Measurements from ENCODE around the gene IFT20. TPM values are rescaled to one million over a fixed set of nuclear protein-coding genes. Genes with fewer than 3 reads are reported as not detected.

The IFT20 gene
- total and polyA plus RNA-seq, 2 of the 13 experiments (the other 11 are each of a cell fraction or from before 2014, with no cell fraction given) = 28.0 to 37.8 TPM

DNA sequence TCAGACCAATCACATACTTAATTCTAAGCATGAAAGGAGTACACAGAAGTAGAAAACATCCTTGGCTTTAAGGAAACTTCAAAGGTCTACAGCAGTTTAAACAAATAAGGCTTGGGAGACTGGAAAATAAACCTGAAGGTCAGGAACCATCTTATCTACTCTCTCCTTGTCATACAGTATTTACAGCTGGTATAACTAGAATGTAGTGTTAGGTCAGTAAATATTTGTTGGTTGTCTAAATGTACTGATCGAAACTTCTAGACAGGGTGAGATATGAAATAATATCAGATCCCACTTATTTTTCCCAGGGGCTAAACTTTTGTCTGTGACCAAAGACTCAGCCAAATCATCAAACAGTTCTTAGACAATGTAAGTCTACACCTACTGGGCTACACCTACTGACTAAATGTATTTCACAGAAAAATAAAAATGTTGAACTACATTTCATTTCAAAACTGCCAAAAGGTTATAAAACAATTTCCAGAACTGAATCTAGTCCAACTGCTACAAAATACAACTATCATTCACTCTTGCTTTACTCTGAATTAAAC lies 43.4 kb downstream of the IFT20 start (continued):
- TF ChIP-seq NONO (IDR thresholded peaks at IDR 0.05) (no peak), NONO (CRISPR knock-in tag; conservative IDR thresholded peaks at IDR 0.05) (no peak), ZNF343 (CRISPR knock-in tag; IDR thresholded peaks at IDR 0.05) (no peak)

DNA sequence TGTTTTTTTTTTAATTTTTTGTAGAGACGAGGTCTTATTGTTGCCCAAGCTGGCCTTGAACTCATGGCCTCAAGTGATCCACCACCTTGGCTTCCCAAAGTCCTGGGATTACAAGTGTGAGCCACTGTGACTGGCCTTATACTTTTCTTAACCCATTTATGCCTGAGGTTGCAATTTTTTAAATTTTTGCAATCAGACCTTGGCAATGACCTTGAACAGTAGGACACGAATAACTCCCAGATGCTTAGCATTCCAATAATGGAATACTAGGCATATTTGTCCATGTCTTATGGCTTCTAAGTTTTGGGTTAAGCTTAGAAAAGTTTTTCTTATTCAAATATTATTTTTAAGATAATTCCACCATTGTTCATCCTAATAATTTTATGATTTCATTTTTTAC lies 44.6 kb downstream of the IFT20 start:
- H3K9ac ChIP-seq (ENCODE audit: insufficient read depth, low read depth, low read length) = no peak overlapping the region
- intact Hi-C loops (cut with micrococcal nuclease; ENCODE audit: unreplicated experiment) (no loop called here), in situ Hi-C loops (cut with HindIII; ENCODE audit: extremely low pct_ligation_motif_present, low pct_unique_long_range_greater_than_20kb) (no loop called here)
- ChIA-PET POLR2A (no interaction called here), CTCF (ENCODE audit: low intra/inter-chr PET ratio, low total read pairs) (no interaction called here)
- H3K4me2 ChIP-seq (ENCODE audit: low read depth, low read length) = no peak overlapping the region
- BruUV-seq (replicated peaks) = no TSS peak
- peak; percentile 20 for DNase-seq (ENCODE audit: low spot score)
- WGBS (ENCODE audit: low lambda C conversion rate) = 0% methylated on average over 2 of the region's 2 CpGs
- no peak for FAIRE-seq
- H3K36me3 ChIP-seq (replicated peaks in 1 of 2; ENCODE audit: control insufficient read depth in 1 of 2, insufficient read depth in 2 of 2, low read length in 2 of 2) = no peaks in the 10 kb centered on the region
- H3K27ac ChIP-seq (ENCODE audit: extremely low read length, insufficient read depth, low read length) = no peak overlapping the region
- no peaks in the 10 kb centered on the region for H3K9me3 ChIP-seq (ENCODE audit: low read length)
- H3K27me3 ChIP-seq (ENCODE audit: control insufficient read depth in 1 of 2, insufficient read depth in 2 of 2, low read length in 2 of 2) = no peaks in the 10 kb centered on the region; a peak in 1 of 5 replicates
- peaks cover 23% of the 10 kb centered on the region for H3K4me1 ChIP-seq (ENCODE audit: insufficient read depth, low read length)
- no peak for ATAC-seq
- H3K79me2 ChIP-seq (ENCODE audit: insufficient read depth, low read length) = no peaks in the 10 kb centered on the region
- no peaks in the 10 kb centered on the region for H4K20me1 ChIP-seq (ENCODE audit: insufficient read depth, low read length)
- H2AFZ ChIP-seq (ENCODE audit: low read length) = no peak overlapping the region
- no peak overlapping the region for H3K4me3 ChIP-seq (replicated peaks in 1 of 3; ENCODE audit: insufficient read depth in 1 of 3, low read depth in 2 of 3, low read length in 3 of 3)
- TF ChIP-seq, protein P1, sequence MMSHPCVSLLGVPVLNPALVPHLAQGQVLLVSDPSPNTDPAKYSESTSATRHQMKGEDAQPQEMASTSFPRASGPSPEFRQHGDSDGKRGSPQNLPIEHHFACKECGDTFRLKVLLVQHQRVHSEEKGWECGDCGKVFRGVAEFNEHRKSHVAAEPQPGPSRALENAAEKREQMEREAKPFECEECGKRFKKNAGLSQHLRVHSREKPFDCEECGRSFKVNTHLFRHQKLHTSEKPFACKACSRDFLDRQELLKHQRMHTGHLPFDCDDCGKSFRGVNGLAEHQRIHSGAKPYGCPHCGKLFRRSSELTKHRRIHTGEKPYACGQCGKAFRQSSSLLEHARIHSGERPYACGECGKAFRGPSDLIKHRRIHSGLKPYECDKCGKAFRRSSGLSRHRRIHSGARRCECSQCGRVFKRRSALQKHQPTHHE (CRISPR knock-in tag; IDR thresholded peaks at IDR 0.05; ENCODE audit: borderline replicate concordance) = no peak
- peak; percentile 61 for TF ChIP-seq TEAD3 (CRISPR knock-in tag; optimal IDR thresholded peaks at IDR 0.05; ENCODE audit: borderline replicate concordance)
- no peak for TF ChIP-seq SALL1 (CRISPR knock-in tag; IDR thresholded peaks at IDR 0.05)
- TF ChIP-seq ARNTL (CRISPR knock-in tag; IDR thresholded peaks at IDR 0.05) = no peak
- TF ChIP-seq ZNF614 (CRISPR knock-in tag; IDR thresholded peaks at IDR 0.05; ENCODE audit: borderline replicate concordance) = no peak
- TF ChIP-seq ZNF350 (CRISPR knock-in tag; IDR thresholded peaks at IDR 0.05; ENCODE audit: borderline replicate concordance, low read depth) = no peak
- TF ChIP-seq ZNF790 (CRISPR knock-in tag; IDR thresholded peaks at IDR 0.05; ENCODE audit: borderline replicate concordance) = no peak
- TF ChIP-seq DNMT3B (CRISPR knock-in tag; conservative IDR thresholded peaks at IDR 0.05) = no peak
- no peak for TF ChIP-seq MEIS1 (CRISPR knock-in tag; IDR thresholded peaks at IDR 0.05; ENCODE audit: borderline replicate concordance)
- TF ChIP-seq ZNF20 (CRISPR knock-in tag; IDR thresholded peaks at IDR 0.05) = no peak
- TF ChIP-seq NFE2L1 (CRISPR knock-in tag; IDR thresholded peaks at IDR 0.05; ENCODE audit: borderline replicate concordance) = no peak
- TF ChIP-seq PREB (CRISPR knock-in tag; IDR thresholded peaks at IDR 0.05) = no peak
- TF ChIP-seq SOX6 (IDR thresholded peaks at IDR 0.05) = no peak
- TF ChIP-seq SOX6 (CRISPR knock-in tag; IDR thresholded peaks at IDR 0.05) = no peak
- 0 out of 2 replicates have a peak, but pooled peaks have one; percentile 13 for TF ChIP-seq RARA (CRISPR knock-in tag; IDR thresholded peaks at IDR 0.05)
- TF ChIP-seq CBX2 (IDR thresholded peaks at IDR 0.05; ENCODE audit: low read depth, low read length) = no peak
- no peak for TF ChIP-seq CBX2 (CRISPR knock-in tag; IDR thresholded peaks at IDR 0.05; ENCODE audit: low read depth)
- peak; percentile 63; the same call in 1 of the 2 replicates for TF ChIP-seq MAFF (IDR thresholded peaks at IDR 0.05; ENCODE audit: low read depth, low read length)
- no peak for TF ChIP-seq PITX1 (CRISPR knock-in tag; IDR thresholded peaks at IDR 0.05)
- no peak for TF ChIP-seq ZSCAN31 (CRISPR knock-in tag; IDR thresholded peaks at IDR 0.05; ENCODE audit: low read depth)
- TF ChIP-seq SRY (CRISPR knock-in tag; IDR thresholded peaks at IDR 0.05) = no peak
- no peak for TF ChIP-seq STAT5B (CRISPR knock-in tag; IDR thresholded peaks at IDR 0.05)
- TF ChIP-seq EED (CRISPR knock-in tag; IDR thresholded peaks at IDR 0.05) = no peak

All from HepG2 (cell line).